Stimulated activated CD4-positive, alpha-beta T cell treated with anti-CD3 and anti-CD28 coated beads, Interleukin-4, amount 100 ng/mL, for 4 hours (primary cell): ENCODE data around the gene SLC6A3.
"Not testable (repeated sequence)": the region's sequence is repeated elsewhere in the genome, so short reads cannot be mapped to it uniquely, and the experiment has no call there.

Source experiments
- DNase-seq, 2 experiments: peaks; one replicate each; pipeline ENCODE4 v3.0.0-alpha.2; 2020

The SLC6A3 gene

DNA sequence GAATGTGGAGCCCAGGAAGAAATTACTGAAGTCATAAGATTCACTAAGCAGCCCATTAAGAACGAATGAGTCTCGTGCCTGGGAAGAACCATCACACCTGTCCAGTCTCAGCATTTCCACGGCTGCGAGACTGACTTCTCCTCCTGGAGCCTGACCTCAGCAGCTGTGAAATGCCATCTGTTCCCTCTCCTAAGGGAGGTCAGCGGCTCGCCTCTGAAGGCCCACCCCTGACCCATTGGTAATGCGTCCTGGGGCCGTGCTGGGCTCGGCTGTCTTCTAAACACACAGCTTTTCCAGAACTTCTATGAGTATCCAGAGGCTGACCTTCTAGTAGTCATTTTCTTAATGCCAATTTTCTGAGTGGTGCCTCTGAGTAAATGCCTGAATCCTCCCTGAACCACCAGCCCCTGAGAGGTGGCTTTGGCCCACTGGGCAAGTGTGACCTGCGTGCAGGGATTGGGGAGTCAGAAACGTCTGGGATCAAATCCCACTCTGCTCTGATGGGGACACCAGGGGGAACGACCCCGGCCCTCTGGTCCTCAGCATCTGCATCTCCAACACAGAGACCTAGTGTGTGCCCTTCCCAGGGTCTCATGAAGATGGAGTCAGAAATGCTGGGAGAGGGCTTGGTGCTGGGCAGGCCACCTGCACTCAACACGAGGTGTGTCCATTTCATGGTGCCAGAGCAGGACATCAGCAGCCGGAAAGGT is 5.7 kb downstream of the SLC6A3 start:
- no peak for DNase-seq

DNA sequence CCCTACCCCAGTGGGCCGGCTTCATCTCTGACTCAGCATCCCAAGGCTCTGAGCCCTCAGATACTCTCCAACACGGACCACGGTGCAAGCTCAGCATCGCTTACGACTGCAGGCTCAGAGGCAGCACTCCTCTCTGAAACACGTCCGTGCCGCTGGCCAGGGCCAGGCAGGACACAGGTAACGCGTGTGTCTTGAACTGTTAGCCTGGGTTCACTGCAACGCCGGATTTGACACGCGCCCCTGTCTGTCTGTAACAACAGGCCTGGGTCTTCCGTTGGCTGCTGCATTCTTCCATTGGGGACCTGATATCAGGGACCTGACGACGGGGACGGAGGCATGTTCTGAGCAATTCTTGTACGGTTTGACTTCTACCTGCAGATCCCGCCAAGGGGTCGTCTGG is 6.4 kb downstream of the SLC6A3 start:
- DNase-seq, result no peak

DNA sequence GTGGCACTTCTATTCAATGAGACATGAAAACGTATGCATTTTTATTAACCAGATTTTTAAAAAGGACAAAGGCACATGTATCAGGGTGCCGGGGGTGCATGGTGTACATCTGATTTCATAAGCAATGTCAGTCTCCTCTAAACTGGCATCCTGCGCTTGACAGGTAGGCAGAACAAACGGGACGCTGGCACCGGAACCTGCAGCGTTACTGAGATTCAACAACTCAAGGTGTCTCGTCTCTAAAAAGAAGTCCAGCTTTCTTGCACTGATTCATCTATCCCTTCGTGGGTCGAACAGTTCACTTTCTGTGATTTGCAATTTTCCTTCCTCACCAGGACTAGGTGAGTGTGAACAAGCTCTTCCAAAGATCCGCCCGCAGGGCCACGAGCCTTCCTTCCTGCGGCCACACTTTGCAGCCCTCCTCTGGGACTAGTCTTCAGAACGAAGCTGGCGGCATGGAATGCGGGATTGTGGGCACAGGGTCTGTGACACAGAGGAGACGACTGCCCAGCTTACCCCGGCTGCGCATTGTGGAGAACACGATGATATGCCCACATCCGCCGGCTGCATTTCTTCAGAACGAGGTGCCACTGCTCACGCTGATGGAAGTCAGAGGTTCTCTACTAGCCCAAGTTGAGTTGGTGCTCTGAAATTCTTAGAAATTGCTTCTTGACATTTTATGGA is 7.2 kb downstream of the SLC6A3 start:
- no peak for DNase-seq

DNA sequence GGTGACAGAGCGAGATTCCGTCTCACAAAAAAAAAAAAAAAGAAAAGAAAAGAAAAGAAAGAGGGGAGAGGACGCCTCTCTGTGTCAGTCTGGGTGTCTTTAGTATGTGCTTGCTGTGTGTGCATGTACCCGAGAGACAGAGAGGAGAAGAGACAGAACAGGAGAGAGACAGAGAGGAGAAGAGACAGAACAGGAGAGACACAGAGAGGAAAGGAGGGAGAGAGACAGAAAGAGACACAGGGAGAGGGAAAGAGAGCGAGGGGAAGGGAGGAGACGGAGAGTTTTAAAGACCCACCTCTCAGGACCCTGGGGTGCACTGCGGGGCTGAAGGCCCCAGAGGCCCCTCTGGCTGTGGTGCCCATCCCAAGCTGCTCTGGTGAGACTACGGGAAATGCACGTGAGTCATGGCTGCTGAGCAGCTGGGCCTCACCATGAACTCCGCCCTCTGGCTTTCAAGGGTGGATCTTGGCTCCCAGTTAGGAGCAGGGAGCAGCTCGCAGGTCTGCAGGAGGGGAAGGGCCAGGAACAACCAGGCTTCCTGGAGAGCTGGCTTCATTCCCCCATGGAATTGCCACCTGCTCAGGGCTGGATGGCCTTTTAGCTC is 7.9 kb downstream of the SLC6A3 start:
- DNase-seq, result no peak

DNA sequence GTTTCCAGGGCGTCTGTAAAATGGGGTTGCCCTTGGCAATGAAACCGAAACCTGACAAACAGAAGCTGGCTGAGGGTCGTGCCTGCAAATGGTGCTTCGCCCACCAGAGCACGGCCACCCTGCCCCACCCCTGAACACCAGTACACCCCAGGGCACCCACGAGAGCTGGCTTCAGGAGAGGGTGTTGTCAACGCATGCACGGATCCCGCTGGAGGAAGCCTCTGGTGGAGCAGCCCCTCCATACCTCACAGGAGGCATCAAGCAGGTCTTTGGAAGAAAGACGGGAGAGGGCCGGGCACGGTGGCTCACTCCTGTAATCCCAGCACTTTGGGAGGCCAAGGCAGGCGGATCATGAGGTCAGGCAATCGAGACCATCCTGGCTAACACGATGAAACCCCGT is 8.6 kb downstream of the SLC6A3 start:
- no peak for DNase-seq

DNA sequence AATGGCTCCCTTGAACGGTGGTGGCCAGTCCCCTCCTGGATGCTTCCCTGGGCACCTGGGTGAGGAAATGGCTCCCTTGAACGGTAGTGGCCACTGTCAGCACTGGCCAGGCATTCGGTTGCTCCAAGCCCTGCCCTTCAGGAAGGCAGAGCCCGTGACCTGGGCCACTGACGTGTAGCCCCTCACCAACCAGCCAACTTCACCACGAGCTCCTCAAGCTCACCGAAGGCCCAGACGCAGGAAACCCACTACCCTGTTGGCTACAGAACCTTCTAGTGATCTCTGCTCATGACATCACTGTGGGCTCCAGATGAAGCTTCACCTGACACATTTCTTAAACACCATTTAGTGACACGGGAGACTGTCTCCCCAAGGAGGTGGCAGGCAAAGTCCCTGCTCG is 9.2 kb downstream of the SLC6A3 start:
- no peak for DNase-seq

DNA sequence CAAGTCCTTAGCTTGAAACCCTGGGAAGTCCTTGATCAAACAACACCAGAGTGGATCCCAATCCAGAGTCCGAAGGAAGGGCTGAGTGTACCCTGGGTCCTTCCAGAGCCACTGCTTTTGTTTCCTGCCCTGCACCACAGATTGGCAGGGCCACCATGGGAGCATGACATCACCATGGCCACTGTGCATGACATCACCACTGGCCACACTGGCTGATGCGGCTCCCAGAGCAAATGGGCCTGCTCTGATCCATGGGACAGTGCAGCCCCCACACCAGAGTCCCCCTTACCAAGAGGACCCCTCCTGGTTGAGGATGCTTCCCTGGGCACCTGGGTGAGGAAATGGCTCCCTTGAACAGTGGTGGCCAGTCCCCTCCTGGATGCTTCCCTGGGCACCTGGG is 9.9 kb downstream of the SLC6A3 start:
- DNase-seq, result no peak

DNA sequence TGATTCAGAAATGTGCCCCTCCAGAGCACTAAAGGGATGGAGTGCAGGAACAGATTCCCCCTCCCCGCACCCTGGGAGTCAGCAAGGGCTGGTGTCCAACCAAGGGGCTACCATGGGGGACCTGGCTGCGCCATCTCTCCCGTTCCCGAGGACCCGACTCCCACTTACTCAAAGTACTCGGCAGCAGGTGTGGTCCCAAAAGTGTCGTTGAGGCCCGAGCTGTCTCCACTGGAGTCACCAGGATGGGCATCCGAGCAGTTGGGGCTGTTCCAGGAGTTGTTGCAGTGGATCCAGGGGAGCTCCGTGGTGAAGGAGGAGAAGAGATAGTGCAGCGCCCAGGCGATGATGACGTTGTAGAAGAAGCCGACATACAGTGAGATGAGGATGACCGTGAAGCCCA is 12.9 kb downstream of the SLC6A3 start:
- no peak for DNase-seq

DNA sequence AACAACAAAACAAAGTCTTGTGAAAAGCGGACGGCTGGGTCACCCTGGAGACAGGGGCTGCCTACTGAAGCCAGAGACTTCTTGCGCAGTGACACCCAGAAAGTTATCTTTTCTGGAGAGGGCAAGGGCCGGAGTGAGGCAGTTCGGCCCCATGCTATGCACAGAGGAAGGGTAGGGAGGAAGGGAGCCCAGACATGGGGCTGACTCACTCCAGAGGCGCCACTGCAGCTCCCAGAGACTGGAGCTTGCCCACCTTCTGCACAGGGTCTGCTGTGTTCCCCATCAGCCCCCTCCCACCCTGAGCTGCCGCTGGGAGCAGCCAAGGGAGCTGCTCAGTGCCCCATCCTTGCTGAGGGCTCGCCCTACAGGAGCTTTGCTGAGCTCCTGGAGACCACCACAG is 13.3 kb downstream of the SLC6A3 start:
- DNase-seq, result no peak

DNA sequence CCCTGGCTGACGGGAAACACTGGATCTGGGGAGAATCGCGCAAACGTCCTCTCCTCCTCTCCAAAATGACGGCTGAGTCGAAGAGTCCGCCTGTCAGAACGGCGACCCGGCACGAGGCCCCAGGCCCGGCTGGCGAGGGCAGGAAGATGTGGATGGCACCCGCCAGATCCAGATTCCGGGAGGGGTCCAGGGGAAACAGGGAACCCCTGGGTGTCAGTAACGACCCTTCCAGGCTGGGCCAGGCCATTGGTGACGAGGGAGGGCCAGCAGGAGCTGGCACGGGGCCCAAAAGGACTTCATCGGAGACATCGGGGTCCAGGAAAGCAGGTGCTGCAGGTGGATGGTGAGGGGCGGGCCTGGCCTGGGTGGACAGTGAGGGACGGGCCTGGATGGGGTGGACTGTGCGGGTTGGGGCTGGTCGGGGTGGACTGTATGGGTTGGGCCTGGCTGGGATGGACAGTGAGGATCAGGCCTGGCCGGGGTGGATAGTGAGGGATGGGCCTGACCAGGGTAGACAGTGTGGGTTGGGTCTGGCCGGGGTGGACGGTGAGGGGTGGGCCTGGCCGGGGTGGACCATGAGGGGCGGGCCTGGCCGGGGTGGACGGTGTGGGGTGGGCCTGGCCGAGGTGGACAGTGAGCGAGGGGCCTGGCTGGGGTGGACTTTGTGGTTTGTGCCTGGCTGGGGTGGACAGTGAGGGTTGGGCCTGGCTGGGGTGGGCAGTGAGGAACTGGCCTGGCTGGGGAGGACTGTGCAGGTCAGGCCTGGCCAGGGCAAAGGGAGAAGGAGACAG is 14.0 kb downstream of the SLC6A3 start:
- peak in 1 of 2 experiments; percentile 0 for DNase-seq

DNA sequence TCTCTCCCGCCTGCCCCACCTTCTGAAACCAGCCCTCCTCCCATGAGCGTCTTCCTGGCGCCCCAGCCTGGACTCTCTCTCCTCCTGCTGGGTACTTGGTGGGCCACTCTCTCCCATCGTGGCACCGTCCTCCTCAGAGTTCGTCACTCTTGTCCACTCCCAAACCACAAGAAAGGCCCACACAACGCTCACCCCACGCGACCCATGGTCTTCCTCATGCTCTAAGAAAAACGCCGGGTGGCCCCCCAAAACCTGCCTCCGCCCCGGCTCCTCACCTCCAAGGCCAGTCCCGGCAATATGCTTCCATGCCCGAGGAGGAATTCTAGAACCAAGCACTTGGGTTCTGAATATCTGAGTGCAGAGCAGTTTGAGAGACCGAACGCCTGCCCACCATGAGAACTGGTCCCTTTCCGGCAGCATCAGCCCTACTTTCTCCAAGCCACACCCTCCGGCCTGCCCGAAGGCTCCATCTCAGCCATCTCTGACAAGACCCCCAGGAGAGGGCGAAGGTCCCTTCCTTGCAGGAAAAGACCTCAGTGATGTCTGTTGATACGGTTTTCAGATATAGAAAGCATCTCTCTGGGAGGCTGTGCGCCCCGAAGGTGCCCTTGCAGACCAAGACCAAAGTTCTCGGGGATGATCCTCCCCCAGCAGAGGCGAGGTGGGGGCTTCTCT is 15.0 kb downstream of the SLC6A3 start:
- DNase-seq, result no peak

DNA sequence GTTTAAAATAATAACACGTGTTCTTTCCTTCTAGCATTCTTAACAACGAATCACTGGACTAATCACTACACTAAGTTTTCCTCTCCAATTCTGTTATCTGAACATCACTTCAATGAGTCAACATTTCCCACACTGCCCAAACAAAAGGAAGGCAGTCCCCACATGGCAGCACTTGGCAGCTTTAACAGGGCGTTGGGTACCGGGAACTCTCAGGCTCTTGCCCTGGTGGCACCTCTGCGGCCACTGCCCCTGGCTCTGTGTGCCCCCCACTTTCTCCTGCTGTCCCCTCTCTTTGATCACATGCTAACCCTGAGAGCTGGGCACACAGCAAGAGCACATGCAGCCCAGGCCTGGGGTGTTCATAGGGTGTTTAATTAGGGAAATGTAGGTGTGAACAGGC is 15.7 kb downstream of the SLC6A3 start:
- no peak for DNase-seq

DNA sequence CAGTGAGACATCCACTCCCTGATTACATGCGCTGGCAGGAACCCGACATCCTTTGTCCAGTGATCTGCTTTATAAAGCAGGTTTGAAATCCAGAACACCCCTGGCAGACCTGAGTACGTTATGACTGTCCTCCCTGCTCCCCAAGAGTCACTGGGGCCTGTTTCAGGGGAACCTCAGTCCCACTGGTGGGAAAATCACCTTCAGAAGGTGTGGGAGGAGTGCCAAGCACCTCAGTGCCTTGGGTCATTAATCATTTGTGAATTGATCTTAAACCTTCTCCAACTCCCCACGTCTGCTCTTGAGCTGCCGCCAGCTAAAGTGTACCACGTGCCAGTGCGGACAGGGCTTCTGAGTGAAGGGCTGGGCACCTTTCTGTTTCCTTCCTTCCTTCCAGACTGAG is 16.2 kb downstream of the SLC6A3 start:
- DNase-seq, result no peak

DNA sequence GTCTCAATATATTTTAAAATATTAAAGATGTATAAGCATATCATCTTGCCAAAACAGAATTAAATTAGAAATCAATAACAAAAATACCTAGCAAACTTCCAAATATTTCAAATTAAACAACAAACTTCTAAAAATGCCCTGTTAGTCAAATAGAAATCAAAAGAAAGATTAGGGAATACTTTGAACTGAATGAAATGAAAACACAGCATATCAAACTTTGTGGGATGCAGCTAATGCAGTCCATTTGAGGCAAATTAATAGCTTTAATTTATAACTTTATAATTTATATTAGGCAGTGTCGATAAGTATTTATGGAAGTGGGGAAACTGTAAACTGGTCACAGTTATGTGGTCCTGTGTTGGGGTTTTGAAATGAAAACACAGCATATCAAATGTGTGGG is 17.1 kb downstream of the SLC6A3 start:
- DNase-seq, result no peak

DNA sequence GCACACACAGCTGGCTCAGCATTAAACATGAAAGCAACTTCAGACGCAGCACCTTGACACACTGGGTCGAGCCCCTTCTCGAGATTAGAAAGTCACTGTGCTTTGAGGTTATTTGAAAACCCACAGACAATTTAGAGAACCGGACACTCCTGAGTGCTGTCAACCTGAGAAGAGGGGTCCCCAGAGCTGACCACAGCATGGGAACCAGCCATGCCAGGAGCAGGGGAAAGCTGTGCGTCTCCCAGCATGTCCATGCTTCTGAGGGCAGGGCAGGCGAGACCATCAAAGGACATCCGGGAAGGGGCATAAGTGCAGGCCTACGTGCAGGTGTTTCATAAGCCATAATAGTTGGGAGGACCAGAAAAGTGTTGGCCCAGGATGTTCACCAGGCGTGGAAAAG is 20.5 kb downstream of the SLC6A3 start:
- no peak for DNase-seq

DNA sequence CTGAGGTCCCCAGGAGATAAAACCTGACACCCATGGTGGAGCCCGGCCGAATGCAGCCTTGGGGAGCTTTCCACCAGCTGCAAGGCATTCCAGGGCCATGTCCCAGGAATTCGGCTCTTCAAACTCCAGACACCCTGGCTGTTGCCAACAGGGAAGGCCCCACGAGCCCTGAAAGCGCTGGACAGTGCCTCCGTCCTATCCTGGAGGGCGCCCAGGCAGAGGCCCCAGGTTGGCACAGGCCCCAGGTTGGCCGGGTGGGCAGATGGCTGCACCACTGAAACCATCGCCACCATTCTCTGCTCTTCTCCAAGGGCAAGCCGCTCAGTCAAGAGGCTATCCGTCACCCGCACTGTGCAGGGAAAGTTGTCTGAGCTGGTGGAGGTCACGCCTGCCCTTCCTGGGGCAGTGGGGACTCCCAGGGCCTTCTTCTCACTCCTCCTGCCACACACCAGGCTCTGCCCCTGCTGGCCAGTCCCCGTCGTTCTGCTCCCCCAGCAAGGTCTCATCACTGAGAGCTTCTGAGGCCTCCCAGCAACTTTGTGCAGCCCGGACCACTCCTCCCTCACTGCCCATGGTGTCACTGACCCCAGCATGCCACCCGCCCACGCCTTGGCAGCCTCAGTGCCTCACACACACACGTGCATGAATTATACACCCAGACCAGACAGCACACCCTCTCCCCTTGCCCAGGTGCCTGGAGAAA is 21.2 kb downstream of the SLC6A3 start:
- no peak for DNase-seq

DNA sequence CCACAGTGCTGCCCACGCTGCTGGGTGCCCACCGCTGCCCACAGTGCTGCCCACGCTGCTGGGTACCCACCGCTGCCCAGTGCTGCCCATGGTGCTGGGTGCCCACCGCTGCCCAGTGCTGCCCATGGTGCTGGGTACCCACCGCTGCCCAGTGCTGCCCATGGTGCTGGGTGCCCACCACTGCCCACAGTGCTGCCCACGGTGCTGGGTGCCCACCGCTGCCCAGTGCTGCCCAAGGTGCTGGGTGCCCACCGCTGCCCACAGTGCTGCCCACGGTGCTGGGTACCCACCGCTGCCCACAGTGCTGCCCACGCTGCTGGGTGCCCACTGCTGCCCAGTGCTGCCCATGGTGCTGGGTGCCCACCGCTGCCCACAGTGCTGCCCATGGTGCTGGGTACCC is 22.7 kb downstream of the SLC6A3 start:
- not testable (repeated sequence) for DNase-seq

DNA sequence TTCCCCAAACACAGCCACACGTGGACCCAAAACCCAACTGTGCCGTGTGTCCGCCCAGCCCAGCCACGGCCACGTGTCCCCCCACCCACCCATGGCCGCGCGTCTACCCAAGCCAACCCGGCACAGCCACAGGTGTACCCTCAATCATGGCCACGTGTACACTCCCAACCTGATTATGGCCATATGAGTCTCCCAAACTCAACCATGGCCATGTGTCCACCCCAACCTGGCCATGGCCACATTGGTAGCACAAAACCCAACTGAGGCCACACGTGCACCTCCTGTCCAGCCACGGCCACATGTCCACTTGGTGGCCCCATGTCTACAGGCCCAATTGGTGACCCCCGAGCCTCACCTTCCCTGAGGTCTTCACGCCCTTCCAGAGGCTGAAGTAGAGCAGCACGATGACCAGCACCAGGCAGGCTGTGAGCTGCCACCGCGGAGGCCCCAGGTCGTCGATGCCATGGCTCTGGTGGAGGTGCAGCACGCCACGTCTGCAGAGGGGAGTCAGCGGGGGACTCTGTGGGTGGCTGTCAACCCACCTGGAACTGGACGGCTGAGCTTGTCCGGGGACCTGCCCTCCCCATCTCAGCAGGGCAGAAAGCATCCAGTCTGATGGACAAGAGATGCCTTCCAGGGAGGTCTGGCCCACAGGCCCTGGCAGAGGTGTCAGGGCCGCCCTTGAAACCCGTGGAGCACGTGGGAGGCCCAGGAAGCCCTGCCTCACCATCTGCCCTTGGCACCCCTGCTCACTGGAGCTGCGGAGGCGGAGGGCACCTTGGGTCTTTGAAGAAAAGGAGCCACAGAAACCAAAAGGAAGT is 23.5 kb downstream of the SLC6A3 start:
- no peak for DNase-seq

DNA sequence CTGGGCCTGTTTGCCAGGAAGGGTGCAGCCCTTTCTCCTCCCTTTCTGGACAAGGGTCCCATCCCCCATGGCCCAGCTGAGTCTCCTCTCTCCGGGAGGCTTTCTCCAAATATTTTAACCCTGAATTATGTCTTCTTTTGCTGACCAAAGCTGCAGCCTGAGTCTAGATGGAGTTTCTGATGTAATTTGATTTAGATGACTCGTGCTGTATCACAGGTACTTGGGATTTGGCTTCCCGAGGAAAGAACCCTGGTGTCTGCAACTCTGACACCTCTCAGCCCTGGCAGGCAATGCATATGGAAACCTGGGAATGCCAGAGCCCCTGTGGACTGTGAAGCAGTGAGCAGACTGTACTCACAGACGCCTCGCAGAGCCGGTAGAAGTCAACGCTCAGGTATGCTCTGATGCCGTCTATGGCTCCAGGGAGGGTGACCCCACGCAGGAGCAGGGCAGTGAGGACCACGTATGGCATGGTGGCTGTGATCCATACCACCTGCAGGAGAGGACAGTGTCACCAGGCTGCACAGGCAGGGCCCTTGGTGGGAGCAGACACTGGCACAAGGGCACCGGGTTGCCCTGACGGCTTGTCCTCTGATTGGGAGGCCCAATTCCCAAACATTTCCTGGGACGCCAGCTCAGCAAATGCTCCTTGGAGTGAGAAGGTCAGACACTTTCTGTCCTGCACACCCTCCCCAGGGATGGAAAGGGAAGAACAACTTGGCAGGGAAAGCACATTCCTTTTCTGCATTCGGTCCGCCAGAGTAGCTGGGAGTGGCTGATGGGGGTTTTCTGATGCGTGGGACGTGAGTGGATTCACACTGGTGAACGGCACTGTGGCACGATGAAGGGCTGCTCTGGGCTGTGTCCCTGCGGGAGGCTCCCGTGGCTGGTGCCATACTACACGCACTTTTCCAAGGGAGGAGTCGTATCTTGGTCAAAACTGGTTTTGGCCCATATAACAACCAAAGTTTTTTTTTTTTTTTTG is 24.7 kb downstream of the SLC6A3 start:
- no peak for DNase-seq
